OCI-LY7 (cell line): ENCODE results near the gene FLCN. TPM values are rescaled to one million over a fixed set of nuclear protein-coding genes. Genes with fewer than 3 reads are reported as not detected.
A peak's percentile ranks its signal among the peaks of the same experiment; 100 is the strongest.

Experiments used
- BruUV-seq: library from RNA; stranded (reverse); fragments of 400-500 nt; replicated peaks from 2 replicates; lab custom pipeline; 2021; lab: Mats Ljungman, UMichigan
- CTCF ChIA-PET: fragments of 300-600 bp; sonication (Branson Sonifier 250); formaldehyde crosslinking; loops from one replicate; lab custom pipeline; 2022; ENCODE audit warnings: antibody characterized with exemption; ENCODE audit not compliant: unreplicated experiment; lab: Charles Lee
- POLR2A ChIA-PET: fragments of 300-600 bp; sonication (Branson Sonifier 250); formaldehyde crosslinking; loops from one replicate; lab custom pipeline; 2022; ENCODE audit warnings: antibody characterized with exemption; lab: Charles Lee
- DNase-seq: peaks from one replicate; pipeline ENCODE4 v3.0.0-alpha.2; 2015; ENCODE audit warnings: low spot score
- H2AFZ ChIP-seq: fragments of 200-600 bp; sonication (generic), shearing (Covaris generic); 2 replicates; pipeline ENCODE4 v1.6.1; 2014; ENCODE audit warnings: mild to moderate bottlenecking, antibody characterized with exemption, low read length, moderate library complexity
- H3K27ac ChIP-seq: fragments of 200-600 bp; sonication (generic); 2 replicates; pipeline ENCODE4 v1.5.1; 2014; ENCODE audit warnings: mixed run types, low read depth, mild to moderate bottlenecking, moderate library complexity, low read length, inconsistent platforms; ENCODE audit not compliant: poor library complexity, severe bottlenecking
- H3K36me3 ChIP-seq: fragments of 200-600 bp; sonication (generic); 2 replicates; pipeline ENCODE4 v1.6.1; 2014; ENCODE audit warnings: mild to moderate bottlenecking, antibody characterized with exemption, low read length, moderate library complexity, mixed read lengths; ENCODE audit not compliant: insufficient read depth
- H3K4me1 ChIP-seq: fragments of 200-600 bp; sonication (generic); 2 replicates; pipeline ENCODE4 v1.5.1; 2014; ENCODE audit warnings: mild to moderate bottlenecking, low read length; ENCODE audit not compliant: insufficient read depth, poor library complexity, severe bottlenecking
- H3K4me2 ChIP-seq: fragments of 200-600 bp; sonication (generic); 2 replicates; pipeline ENCODE4 v1.6.1; 2014; ENCODE audit warnings: mild to moderate bottlenecking, low read length
- H3K4me3 ChIP-seq: fragments of 200-600 bp; sonication (generic); 2 replicates; pipeline ENCODE4 v1.5.1; 2014; ENCODE audit warnings: mild to moderate bottlenecking, low read depth, low read length; ENCODE audit not compliant: poor library complexity, severe bottlenecking
- H3K79me2 ChIP-seq: fragments of 200-600 bp; sonication (generic); 2 replicates; pipeline ENCODE4 v1.6.1; 2016; ENCODE audit warnings: low read depth, mild to moderate bottlenecking, low read length, moderate library complexity, mixed read lengths; ENCODE audit not compliant: insufficient read depth
- H3K9me2 ChIP-seq: fragments of 200-600 bp; sonication (generic); 2 replicates; pipeline ENCODE4 v1.6.1; 2016; ENCODE audit warnings: mild to moderate bottlenecking, low read length, mixed read lengths; ENCODE audit not compliant: insufficient read depth
- H3K9me3 ChIP-seq: fragments of 200-600 bp; sonication (generic); 2 replicates; pipeline ENCODE4 v1.6.1; 2014; ENCODE audit warnings: mild to moderate bottlenecking, mixed run types, low read length, mixed read lengths
- H4K20me1 ChIP-seq: fragments of 200-600 bp; sonication (generic); 2 replicates; pipeline ENCODE4 v1.6.1; 2014; ENCODE audit warnings: mild to moderate bottlenecking, antibody characterized with exemption, low read length, moderate library complexity, mixed read lengths; ENCODE audit not compliant: insufficient read depth
- CTCF ChIP-seq: fragments of 200-600 bp; sonication (generic); conservative IDR thresholded peaks from 2 replicates; pipeline ENCODE4 v1.5.1; 2014; ENCODE audit warnings: mild to moderate bottlenecking, antibody characterized with exemption, low read length, moderate library complexity, mixed read lengths
- EZH2phosphoT487 ChIP-seq: fragments of 200-600 bp; sonication (generic); IDR thresholded peaks from 2 replicates; pipeline ENCODE4 v1.6.1; 2018; ENCODE audit warnings: low read depth, borderline replicate concordance, mild to moderate bottlenecking, mixed run types, antibody characterized with exemption, low read length, moderate library complexity, mixed read lengths
- intact Hi-C: fragments of 100-400 bp; cut with micrococcal nuclease; formaldehyde crosslinking; loops from one replicate; pipeline ENCODE4 v1.10.0; 2022; ENCODE audit not compliant: unreplicated experiment
- total RNA-seq, 2 experiments: library from RNA; depleted of rRNA in 1 of 2; stranded (reverse); fragments of >200 nt in 1 of 2; shearing (Covaris generic) in 1 of 2; gene quantifications; 2 replicates each; pipeline ENCODE4 v1.2.3, GENCODE V29; 2014 to 2022

Gene FLCN
- total RNA-seq, 2 experiments from 2014 or later: 20.5 to 20.9 TPM

GRCh38 chr17:17275971-17276370, 39.0 kb upstream of the FLCN start:
- CTCF ChIA-PET: no interaction called here

GRCh38 chr17:17269926-17270773, 33.2 kb upstream of the FLCN start:
- no peak for TF ChIP-seq EZH2phosphoT487
- TF ChIP-seq CTCF: peak; percentile 75
- ChIA-PET CTCF (interaction anchor here (0.6 kb wide), 1 partner anchor 96 kb away, joined by 3 read pairs; no protein-coding TSS in a partner anchor), POLR2A (interaction anchor here (0.6 kb wide), 2 partner anchors 42 to 385 kb away, joined by 3 read pairs; no protein-coding TSS in a partner anchor)
- no peak overlapping the region for H3K27ac ChIP-seq
- peaks cover 28% of the 10 kb centered on the region for H3K79me2 ChIP-seq
- intact Hi-C loops: loop anchor here (10.0 kb wide), 1 partner anchor 45 kb away; no protein-coding TSS in a partner anchor
- no peaks in the 10 kb centered on the region for H3K4me1 ChIP-seq
- no TSS peak for BruUV-seq
- no peaks in the 10 kb centered on the region for H3K9me3 ChIP-seq
- no peak overlapping the region for H3K4me3 ChIP-seq
- H3K9me2 ChIP-seq: no peaks in the 10 kb centered on the region
- H4K20me1 ChIP-seq: peaks cover 8% of the 10 kb centered on the region; the same call in 1 of the 2 replicates
- peak; percentile 17 for DNase-seq
- peaks cover 96% of the 10 kb centered on the region for H3K36me3 ChIP-seq
- no peak overlapping the region for H2AFZ ChIP-seq
- no peak overlapping the region for H3K4me2 ChIP-seq

More at GRCh38 chr17:17275971-17276370, 39.0 kb upstream of the FLCN start:
- BruUV-seq: no TSS peak
- no peak overlapping the region for H3K27ac ChIP-seq
- H3K4me3 ChIP-seq: no peak overlapping the region
- no peak for TF ChIP-seq CTCF
- TF ChIP-seq EZH2phosphoT487: no peak
- POLR2A ChIA-PET: interaction anchor here (0.9 to 1.9 kb wide), 2 partner anchors 24 to 26 kb away, joined by 5 to 7 read pairs; no protein-coding TSS in a partner anchor
- peaks cover 23% of the 10 kb centered on the region; the same call in 1 of the 2 replicates for H4K20me1 ChIP-seq
- peaks cover 18% of the 10 kb centered on the region for H3K4me1 ChIP-seq
- H3K9me3 ChIP-seq: no peaks in the 10 kb centered on the region
- peaks cover 82% of the 10 kb centered on the region for H3K79me2 ChIP-seq
- DNase-seq: no peak
- no peaks in the 10 kb centered on the region for H3K9me2 ChIP-seq
- intact Hi-C loops: no loop called here
- H2AFZ ChIP-seq: no peak overlapping the region
- H3K4me2 ChIP-seq: no peak overlapping the region
- peaks cover 77% of the 10 kb centered on the region for H3K36me3 ChIP-seq
